ENCODE measurements around the gene THAP2. TPM values are rescaled to one million over a fixed set of nuclear protein-coding genes. Genes with fewer than 3 reads are reported as not detected.

The THAP2 gene
- total and polyA plus RNA-seq, 2 donors: 6.1 to 9.8 TPM

DNA sequence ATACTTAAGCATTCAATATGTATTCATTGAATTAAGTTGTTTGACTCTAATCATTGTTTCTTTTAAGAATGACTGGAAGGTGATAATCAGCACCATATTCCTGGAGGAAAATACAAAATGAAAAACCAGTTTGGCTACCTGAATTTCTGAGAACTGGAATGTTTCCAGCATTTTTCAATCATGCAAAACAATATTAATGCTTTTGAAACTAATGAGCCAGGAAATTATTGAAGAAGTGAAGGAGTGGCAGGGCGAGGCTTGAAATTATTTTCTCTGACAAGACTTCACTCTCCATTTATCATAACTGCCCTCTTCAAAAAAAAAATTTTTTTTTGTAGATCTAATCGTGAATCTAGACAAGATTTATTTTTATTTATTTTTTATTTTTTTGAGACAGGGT is 40.8 kb downstream of the THAP2 start:
- no peak overlapping the region for H3K27ac ChIP-seq (ENCODE audit: low read depth in 1 of 2, low read length in 1 of 2)
- H3K4me1 ChIP-seq (ENCODE audit: control insufficient read depth in 2 of 2, insufficient read depth in 2 of 2, low read length in 2 of 2): no peaks in the 10 kb centered on the region
- peaks cover 3 to 20% of the 10 kb centered on the region in 2 donors for H3K36me3 ChIP-seq (ENCODE audit: control insufficient read depth in 2 of 2, insufficient read depth in 2 of 2, low read length in 1 of 2)
- no peaks in the 10 kb centered on the region for H3K27me3 ChIP-seq (ENCODE audit: control insufficient read depth in 2 of 2, insufficient read depth in 1 of 2, low read length in 1 of 2)
- no peak overlapping the region for H3K4me3 ChIP-seq (ENCODE audit: low read length in 2 of 2)
- 95% methylated on average over 2 of the region's 2 CpGs for WGBS
- no peak for DNase-seq (ENCODE audit: low read depth in 6 of 9, low spot score in 9 of 9)
- no peaks in the 10 kb centered on the region for H3K9me3 ChIP-seq (ENCODE audit: control insufficient read depth in 2 of 2, insufficient read depth in 1 of 2, low read length in 1 of 2)

DNA sequence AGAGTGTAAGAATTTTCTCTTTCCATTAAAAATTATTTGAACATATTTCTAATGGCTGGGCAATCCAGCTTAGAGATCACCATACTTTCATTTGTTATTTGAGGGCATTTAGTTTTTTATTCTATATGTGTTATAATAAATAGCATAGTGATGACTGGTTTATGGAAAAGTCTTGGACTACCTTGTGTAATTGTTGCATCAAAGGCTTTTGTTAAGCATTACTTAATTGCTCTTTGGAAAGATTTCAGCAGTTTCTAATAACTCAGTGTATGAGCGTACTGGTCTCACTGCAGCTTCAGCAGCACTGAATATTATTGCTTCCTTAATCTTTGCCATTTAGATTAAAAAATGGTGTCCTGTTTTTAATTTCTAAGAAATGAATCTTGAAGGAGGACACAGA is 44.6 kb downstream of the THAP2 start:
- no peak for DNase-seq (ENCODE audit: low read depth in 6 of 9, low spot score in 9 of 9)
- Histone ChIP-seq H3K4me3 (ENCODE audit: low read length in 2 of 2) (no peak overlapping the region), H3K27ac (ENCODE audit: low read depth in 1 of 2, low read length in 1 of 2) (no peak overlapping the region), H3K27me3 (ENCODE audit: control insufficient read depth in 2 of 2, insufficient read depth in 1 of 2, low read length in 1 of 2) (no peaks in the 10 kb centered on the region), H3K36me3 (ENCODE audit: control insufficient read depth in 2 of 2, insufficient read depth in 2 of 2, low read length in 1 of 2) (peaks cover 0 to 2% of the 10 kb centered on the region in 2 donors), H3K9me3 (ENCODE audit: control insufficient read depth in 2 of 2, insufficient read depth in 1 of 2, low read length in 1 of 2) (peaks cover 0 to 3% of the 10 kb centered on the region in 2 donors), H3K4me1 (ENCODE audit: control insufficient read depth in 2 of 2, insufficient read depth in 2 of 2, low read length in 2 of 2) (no peaks in the 10 kb centered on the region)
- WGBS: 100% methylated on average over 1 of the region's 1 CpG

DNA sequence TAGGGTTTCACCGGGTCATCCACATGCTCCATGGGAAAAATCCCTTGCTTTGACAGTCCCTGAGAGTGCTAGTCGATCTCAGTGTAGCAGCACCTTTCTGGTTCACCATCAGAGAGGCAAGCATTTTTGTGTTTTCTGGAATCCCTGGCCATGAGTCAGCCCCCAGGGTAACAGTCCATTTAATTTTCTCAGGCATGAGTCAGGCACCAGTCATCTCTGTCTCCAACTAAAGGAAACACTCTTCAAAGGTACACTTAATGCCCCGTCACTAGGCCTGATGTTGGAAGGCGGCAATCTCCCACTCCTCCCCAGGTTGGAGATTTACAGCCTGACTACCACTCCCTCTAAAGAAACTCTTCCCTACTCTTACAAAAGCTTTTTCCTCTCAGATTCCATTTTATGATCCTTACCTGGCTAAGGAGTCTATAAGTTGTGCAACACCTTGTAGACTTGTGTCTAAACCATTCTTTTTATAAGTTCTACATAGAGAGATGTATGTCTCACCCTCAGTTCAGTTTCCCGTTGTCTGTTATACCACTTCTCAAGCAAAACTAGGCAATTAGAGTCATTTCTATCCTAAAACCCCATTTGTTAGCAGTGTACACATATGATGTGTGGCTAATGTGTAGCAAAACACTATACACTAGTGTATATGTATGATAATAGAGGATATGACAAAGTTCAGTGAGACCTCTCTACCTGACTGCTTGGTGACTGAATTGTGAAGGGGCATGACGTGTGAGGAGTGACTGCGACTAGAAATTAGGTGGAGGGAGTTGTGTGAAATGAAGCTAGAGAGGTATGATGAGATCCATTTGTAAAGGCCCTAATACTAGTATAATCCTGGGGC is 46.4 kb downstream of the THAP2 start:
- Histone ChIP-seq H3K36me3 (ENCODE audit: control insufficient read depth in 2 of 2, insufficient read depth in 2 of 2, low read length in 1 of 2) (no peaks in the 10 kb centered on the region), H3K27me3 (ENCODE audit: control insufficient read depth in 2 of 2, insufficient read depth in 1 of 2, low read length in 1 of 2) (no peaks in the 10 kb centered on the region), H3K9me3 (ENCODE audit: control insufficient read depth in 2 of 2, insufficient read depth in 1 of 2, low read length in 1 of 2) (peaks cover 0 to 7% of the 10 kb centered on the region in 2 donors), H3K27ac (ENCODE audit: low read depth in 1 of 2, low read length in 1 of 2) (peak overlapping the region in 1 of 2 donors; percentile 15), H3K4me3 (ENCODE audit: low read length in 2 of 2) (no peak overlapping the region), H3K4me1 (ENCODE audit: control insufficient read depth in 2 of 2, insufficient read depth in 2 of 2, low read length in 2 of 2) (no peaks in the 10 kb centered on the region)
- no peak for DNase-seq (ENCODE audit: low read depth in 6 of 9, low spot score in 9 of 9)
- WGBS: 94% methylated on average over 7 of the region's 7 CpGs

- H3K27ac ChIP-seq (ENCODE audit: low read depth in 1 of 2, low read length in 1 of 2): no peak overlapping the region
- H3K9me3 ChIP-seq (ENCODE audit: control insufficient read depth in 2 of 2, insufficient read depth in 1 of 2, low read length in 1 of 2): peaks cover 0 to 5% of the 10 kb centered on the region in 2 donors
- H3K27me3 ChIP-seq (ENCODE audit: control insufficient read depth in 2 of 2, insufficient read depth in 1 of 2, low read length in 1 of 2): no peaks in the 10 kb centered on the region
- DNase-seq (ENCODE audit: low read depth in 6 of 9, low spot score in 9 of 9): no peak
- no peaks in the 10 kb centered on the region for H3K36me3 ChIP-seq (ENCODE audit: control insufficient read depth in 2 of 2, insufficient read depth in 2 of 2, low read length in 1 of 2)
- H3K4me3 ChIP-seq (ENCODE audit: low read length in 2 of 2): no peak overlapping the region
- H3K4me1 ChIP-seq (ENCODE audit: control insufficient read depth in 2 of 2, insufficient read depth in 2 of 2, low read length in 2 of 2): no peaks in the 10 kb centered on the region
Measured at GRCh38 chr12:71718611-71719010, 54.5 kb downstream of the THAP2 start.

DNA sequence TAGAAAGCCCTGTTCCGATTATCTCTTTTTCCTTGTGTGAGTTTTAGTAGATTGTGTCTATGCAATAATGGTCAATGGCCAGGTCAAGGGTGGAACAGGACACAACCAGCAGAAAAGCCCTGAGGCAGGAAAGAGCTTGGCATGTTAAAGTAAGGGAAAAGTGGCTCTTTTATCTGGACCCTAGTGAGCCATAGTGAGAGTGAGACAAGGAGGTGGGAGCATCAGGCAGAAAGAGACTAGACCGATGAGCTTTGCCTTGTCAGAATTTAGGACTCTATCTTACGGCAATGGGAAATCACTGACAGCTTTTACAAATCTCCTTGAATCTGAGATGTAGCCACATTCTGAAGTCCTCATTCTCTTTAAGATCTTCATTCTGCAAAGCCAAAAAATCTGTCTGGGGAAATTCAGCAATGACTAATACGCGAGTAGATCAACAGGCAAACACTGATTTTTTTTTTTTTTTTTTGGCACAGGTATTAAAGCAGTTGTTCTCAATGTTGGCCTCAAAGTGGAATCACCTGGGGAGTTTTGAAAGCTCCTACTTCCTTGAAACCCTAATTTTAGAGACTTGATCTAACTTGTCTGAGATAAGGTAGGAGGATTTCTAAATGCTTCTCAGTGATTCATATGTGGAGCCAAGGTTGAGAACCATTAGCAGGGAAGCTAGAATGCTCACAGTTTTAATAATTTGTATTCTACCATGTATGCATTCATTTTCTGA is 55.7 kb downstream of the THAP2 start:
- Histone ChIP-seq H3K27ac (ENCODE audit: low read depth in 1 of 2, low read length in 1 of 2) (peak overlapping the region in 1 of 2 donors; percentile 15), H3K9me3 (ENCODE audit: control insufficient read depth in 2 of 2, insufficient read depth in 1 of 2, low read length in 1 of 2) (no peaks in the 10 kb centered on the region), H3K27me3 (ENCODE audit: control insufficient read depth in 2 of 2, insufficient read depth in 1 of 2, low read length in 1 of 2) (no peaks in the 10 kb centered on the region), H3K36me3 (ENCODE audit: control insufficient read depth in 2 of 2, insufficient read depth in 2 of 2, low read length in 1 of 2) (no peaks in the 10 kb centered on the region), H3K4me1 (ENCODE audit: control insufficient read depth in 2 of 2, insufficient read depth in 2 of 2, low read length in 2 of 2) (no peaks in the 10 kb centered on the region), H3K4me3 (ENCODE audit: low read length in 2 of 2) (no peak overlapping the region)
- DNase-seq (ENCODE audit: low read depth in 6 of 9, low spot score in 9 of 9): peak in 1 of 9 donors; percentile 13
- 97% methylated on average over 5 of the region's 5 CpGs for WGBS

DNA sequence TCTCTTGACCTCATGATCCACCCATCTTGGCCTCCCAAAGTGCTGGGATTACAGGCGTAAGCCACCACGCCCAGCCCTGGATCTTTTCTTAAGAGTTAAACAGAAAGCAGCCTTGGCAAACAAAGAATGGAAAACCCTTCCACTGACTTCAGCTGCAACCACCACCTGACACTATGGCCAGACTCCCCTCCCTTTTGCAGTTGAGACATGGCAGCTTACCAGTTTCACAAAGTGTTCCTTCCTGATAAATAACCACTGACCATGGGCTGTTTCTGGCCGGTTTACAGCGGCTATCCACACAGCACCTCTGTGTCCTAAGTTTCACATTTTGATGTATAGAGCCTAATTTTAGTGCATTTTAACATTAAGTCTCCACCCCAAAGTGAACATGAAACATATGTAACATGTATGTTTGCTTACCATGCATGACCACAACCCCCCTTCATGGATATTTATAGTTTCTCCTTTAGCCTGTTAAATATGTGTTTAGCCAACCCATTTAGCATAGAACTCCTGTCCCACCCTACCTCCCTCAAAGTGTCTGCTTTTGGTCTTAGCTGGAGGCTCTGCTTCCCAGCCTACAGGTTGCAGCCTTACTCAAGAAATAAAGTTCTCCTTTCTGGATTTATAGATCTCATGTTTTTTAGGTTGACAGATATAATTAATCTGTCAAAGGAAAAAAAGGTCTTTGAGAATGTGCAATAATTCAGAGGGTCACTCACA is 57.8 kb downstream of the THAP2 start:
- Histone ChIP-seq H3K27me3 (ENCODE audit: control insufficient read depth in 2 of 2, insufficient read depth in 1 of 2, low read length in 1 of 2) (no peaks in the 10 kb centered on the region), H3K4me1 (ENCODE audit: control insufficient read depth in 2 of 2, insufficient read depth in 2 of 2, low read length in 2 of 2) (no peaks in the 10 kb centered on the region), H3K36me3 (ENCODE audit: control insufficient read depth in 2 of 2, insufficient read depth in 2 of 2, low read length in 1 of 2) (no peaks in the 10 kb centered on the region), H3K9me3 (ENCODE audit: control insufficient read depth in 2 of 2, insufficient read depth in 1 of 2, low read length in 1 of 2) (no peaks in the 10 kb centered on the region), H3K27ac (ENCODE audit: low read depth in 1 of 2, low read length in 1 of 2) (no peak overlapping the region), H3K4me3 (ENCODE audit: low read length in 2 of 2) (no peak overlapping the region)
- no peak for DNase-seq (ENCODE audit: low read depth in 6 of 9, low spot score in 9 of 9)
- WGBS: 97% methylated on average over 4 of the region's 4 CpGs

GRCh38 chr12:71725011-71725410 is 60.9 kb downstream of the THAP2 start:
- no peak for DNase-seq (ENCODE audit: low read depth in 6 of 9, low spot score in 9 of 9)
- no peak overlapping the region for H3K27ac ChIP-seq (ENCODE audit: low read depth in 1 of 2, low read length in 1 of 2)
- H3K9me3 ChIP-seq (ENCODE audit: control insufficient read depth in 2 of 2, insufficient read depth in 1 of 2, low read length in 1 of 2): no peaks in the 10 kb centered on the region
- WGBS: 93% methylated on average over 3 of the region's 3 CpGs
- H3K36me3 ChIP-seq (ENCODE audit: control insufficient read depth in 2 of 2, insufficient read depth in 2 of 2, low read length in 1 of 2): no peaks in the 10 kb centered on the region
- H3K4me3 ChIP-seq (ENCODE audit: low read length in 2 of 2): no peak overlapping the region
- H3K4me1 ChIP-seq (ENCODE audit: control insufficient read depth in 2 of 2, insufficient read depth in 2 of 2, low read length in 2 of 2): no peaks in the 10 kb centered on the region
- H3K27me3 ChIP-seq (ENCODE audit: control insufficient read depth in 2 of 2, insufficient read depth in 1 of 2, low read length in 1 of 2): no peaks in the 10 kb centered on the region

- 97% methylated on average over 2 of the region's 2 CpGs for WGBS
- H3K36me3 ChIP-seq (ENCODE audit: control insufficient read depth in 2 of 2, insufficient read depth in 2 of 2, low read length in 1 of 2): no peaks in the 10 kb centered on the region
Measured at GRCh38 chr12:71726548-71726947, 62.4 kb downstream of the THAP2 start.

GRCh38 chr12:71727958-71728357 is 63.9 kb downstream of the THAP2 start:
- H3K36me3 ChIP-seq (ENCODE audit: control insufficient read depth in 2 of 2, insufficient read depth in 2 of 2, low read length in 1 of 2): no peaks in the 10 kb centered on the region
- WGBS: 93% methylated on average over 5 of the region's 5 CpGs
- H3K27me3 ChIP-seq (ENCODE audit: control insufficient read depth in 2 of 2, insufficient read depth in 1 of 2, low read length in 1 of 2): no peaks in the 10 kb centered on the region
- H3K9me3 ChIP-seq (ENCODE audit: control insufficient read depth in 2 of 2, insufficient read depth in 1 of 2, low read length in 1 of 2): no peaks in the 10 kb centered on the region
- no peak overlapping the region for H3K27ac ChIP-seq (ENCODE audit: low read depth in 1 of 2, low read length in 1 of 2)
- DNase-seq (ENCODE audit: low read depth in 6 of 9, low spot score in 9 of 9): no peak
- H3K4me1 ChIP-seq (ENCODE audit: control insufficient read depth in 2 of 2, insufficient read depth in 2 of 2, low read length in 2 of 2): no peaks in the 10 kb centered on the region
- H3K4me3 ChIP-seq (ENCODE audit: low read length in 2 of 2): no peak overlapping the region

More at GRCh38 chr12:71726548-71726947, 62.4 kb downstream of the THAP2 start:
- no peak for DNase-seq (ENCODE audit: low read depth in 6 of 9, low spot score in 9 of 9)
- Histone ChIP-seq H3K27me3 (ENCODE audit: control insufficient read depth in 2 of 2, insufficient read depth in 1 of 2, low read length in 1 of 2) (no peaks in the 10 kb centered on the region), H3K4me1 (ENCODE audit: control insufficient read depth in 2 of 2, insufficient read depth in 2 of 2, low read length in 2 of 2) (no peaks in the 10 kb centered on the region), H3K27ac (ENCODE audit: low read depth in 1 of 2, low read length in 1 of 2) (no peak overlapping the region), H3K9me3 (ENCODE audit: control insufficient read depth in 2 of 2, insufficient read depth in 1 of 2, low read length in 1 of 2) (no peaks in the 10 kb centered on the region), H3K4me3 (ENCODE audit: low read length in 2 of 2) (no peak overlapping the region)

Measured in thymus (tissue), 11 donors.